GM19238 (cell line): Measurements from ENCODE around the gene RTN4R.
"Not testable (repeated sequence)": the region's sequence is repeated elsewhere in the genome, so short reads cannot be mapped to it uniquely, and the experiment has no call there.

Experiments
- DNase-seq: peaks from one replicate; pipeline ENCODE4 v3.0.0; 2011; ENCODE audit warnings: low spot score; ENCODE audit not compliant: insufficient read length

RTN4R gene

GRCh38 chr22:20271114-20271994, 3.2 kb upstream of the RTN4R start:
- DNase-seq = no peak

GRCh38 chr22:20270190-20271113, 2.3 kb upstream of the RTN4R start:
- not testable (repeated sequence) for DNase-seq

GRCh38 chr22:20269673-20270072, 1.6 kb upstream of the RTN4R start:
- not testable (repeated sequence) for DNase-seq

GRCh38 chr22:20269201-20269600, 1.1 kb upstream of the RTN4R start:
- not testable (repeated sequence) for DNase-seq

- DNase-seq = no peak
Measured at GRCh38 chr22:20267441-20268278, 458 bp downstream of the RTN4R start.

- not testable (repeated sequence) for DNase-seq
Measured at GRCh38 chr22:20266667-20267440, 1.3 kb downstream of the RTN4R start.

- not testable (repeated sequence) for DNase-seq
Measured at GRCh38 chr22:20265772-20266666, 2.1 kb downstream of the RTN4R start.

GRCh38 chr22:20264614-20265452, 3.3 kb downstream of the RTN4R start:
- no peak for DNase-seq

- DNase-seq = not testable (repeated sequence)
Measured at GRCh38 chr22:20263404-20264281, 4.5 kb downstream of the RTN4R start.

GRCh38 chr22:20262582-20263147, 5.5 kb downstream of the RTN4R start:
- no peak for DNase-seq

GRCh38 chr22:20261848-20262581, 6.1 kb downstream of the RTN4R start:
- DNase-seq = no peak

- DNase-seq = no peak
Measured at GRCh38 chr22:20260071-20260765, 7.9 kb downstream of the RTN4R start.

GRCh38 chr22:20259327-20259688, 8.8 kb downstream of the RTN4R start:
- DNase-seq = no peak

- no peak for DNase-seq
Measured at GRCh38 chr22:20258584-20259326, 9.4 kb downstream of the RTN4R start.

GRCh38 chr22:20258021-20258299, 10.2 kb downstream of the RTN4R start:
- DNase-seq = no peak
